IPS-15b (cell line): Measurements from ENCODE around the gene OR5H6.

Experiments
- H3K27me3 ChIP-seq: one replicate; pipeline ENCODE4 v1.6.1; 2013; ENCODE audit warnings: low read length; ENCODE audit not compliant: control insufficient read depth, insufficient read depth
- H3K36me3 ChIP-seq: one replicate; pipeline ENCODE4 v1.6.1; 2013; ENCODE audit warnings: low read length; ENCODE audit not compliant: control insufficient read depth, insufficient read depth
- H3K4me1 ChIP-seq: one replicate; pipeline ENCODE4 v1.6.1; 2013; ENCODE audit warnings: mild to moderate bottlenecking, low read length; ENCODE audit not compliant: control insufficient read depth, insufficient read depth
- H3K4me3 ChIP-seq: one replicate; pipeline ENCODE4 v1.5.1; 2013; ENCODE audit warnings: low read depth, low read length
- H3K9ac ChIP-seq: one replicate; pipeline ENCODE4 v1.6.1; 2013; ENCODE audit warnings: low read depth, mild to moderate bottlenecking, low read length
- H3K9me3 ChIP-seq: one replicate; pipeline ENCODE4 v1.6.1; 2013; ENCODE audit warnings: mild to moderate bottlenecking, low read length; ENCODE audit not compliant: control insufficient read depth, insufficient read depth

OR5H6 gene

DNA sequence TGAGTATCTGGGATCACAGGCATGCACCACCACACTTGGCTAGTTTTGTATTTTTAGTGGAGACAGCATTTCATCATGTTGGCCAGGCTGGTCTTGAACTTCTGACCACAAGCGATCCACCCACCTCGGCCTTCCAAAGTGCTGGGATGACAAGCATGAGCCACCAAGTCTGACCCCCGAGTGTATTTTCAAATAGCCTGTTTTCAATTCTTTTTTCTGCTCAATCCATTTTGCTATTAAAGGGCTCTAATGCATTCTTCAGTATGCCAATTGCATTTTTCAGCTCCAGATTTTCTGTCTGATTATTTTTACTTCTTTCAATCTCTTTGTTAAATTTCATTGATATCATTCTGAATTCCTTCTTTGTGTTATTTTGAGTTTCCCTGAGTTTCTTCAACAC lies 5.8 kb downstream of the OR5H6 start:
- Histone ChIP-seq H3K9me3 (no peaks in the 10 kb centered on the region), H3K4me3 (no peak overlapping the region), H3K36me3 (no peaks in the 10 kb centered on the region), H3K4me1 (no peaks in the 10 kb centered on the region), H3K27me3 (no peaks in the 10 kb centered on the region), H3K9ac (no peak overlapping the region)

DNA sequence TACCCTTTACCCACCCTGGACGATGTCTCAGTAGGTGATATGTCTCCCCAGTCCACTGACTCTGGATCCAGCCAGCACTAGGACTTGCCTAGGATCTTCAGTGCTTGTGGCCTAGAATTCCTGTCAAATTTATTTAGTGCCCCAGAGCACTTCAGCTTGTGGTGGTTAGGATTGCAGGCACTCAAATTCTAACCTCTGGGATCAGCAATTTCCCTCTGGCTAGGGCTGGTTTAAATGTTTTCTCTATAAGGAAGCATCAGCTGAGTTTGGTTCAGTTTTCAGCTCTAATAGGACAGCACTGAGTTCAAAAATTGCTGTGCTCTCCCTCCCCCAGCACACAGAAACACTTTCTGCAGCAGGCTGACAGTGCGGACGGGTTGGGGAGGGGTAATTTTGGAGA lies 8.1 kb downstream of the OR5H6 start:
- no peaks in the 10 kb centered on the region for H3K9me3 ChIP-seq
- H3K36me3 ChIP-seq: no peaks in the 10 kb centered on the region
- no peaks in the 10 kb centered on the region for H3K27me3 ChIP-seq
- H3K4me1 ChIP-seq: no peaks in the 10 kb centered on the region
- H3K9ac ChIP-seq: no peak overlapping the region
- H3K4me3 ChIP-seq: no peak overlapping the region

DNA sequence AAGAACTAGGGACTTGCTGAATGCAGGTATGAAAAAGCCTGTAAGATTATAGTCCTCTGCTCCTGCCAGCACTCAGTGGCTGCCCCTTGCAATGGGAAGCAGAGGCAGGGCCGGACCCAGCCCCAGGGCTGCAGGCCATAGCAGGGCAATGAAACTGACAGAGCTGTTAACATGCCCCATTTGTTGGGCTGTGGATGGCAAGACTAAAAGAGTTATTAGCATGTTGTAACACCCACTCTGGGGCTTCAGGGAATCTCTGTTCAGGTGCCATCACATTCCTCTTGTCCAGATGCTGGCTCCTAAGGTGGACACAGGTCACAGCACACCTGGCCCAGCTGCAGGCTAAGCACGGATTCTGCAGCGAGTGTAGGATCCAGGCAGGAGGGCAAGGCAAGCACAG lies 10.9 kb downstream of the OR5H6 start:
- Histone ChIP-seq H3K27me3 (no peaks in the 10 kb centered on the region), H3K9ac (no peak overlapping the region)

GRCh38 chr3:98282205-98282604 lies 18.2 kb downstream of the OR5H6 start, which contains the start of gene OR5H2:
TSS of gene OR5H2 (plus strand) at chr3:98282505. CDS start at chr3:98282903, 398 bp downstream.
- no peaks in the 10 kb centered on the region for H3K9me3 ChIP-seq
- no peak within 1 kb of the TSS for H3K4me3 ChIP-seq
- H3K4me1 ChIP-seq: no peaks in the 10 kb centered on the region
- no peaks in the 10 kb centered on the region for H3K27me3 ChIP-seq
- no peaks in the 10 kb centered on the region for H3K36me3 ChIP-seq
- H3K9ac ChIP-seq: no peak within 1 kb of the TSS

More for the DNA sequence above, 10.9 kb downstream of the OR5H6 start:
- no peaks in the 10 kb centered on the region for H3K36me3 ChIP-seq
- no peaks in the 10 kb centered on the region for H3K4me1 ChIP-seq
- no peak overlapping the region for H3K4me3 ChIP-seq
- H3K9me3 ChIP-seq: no peaks in the 10 kb centered on the region

GRCh38 chr3:98290916-98291315 lies 26.9 kb downstream of the OR5H6 start:
- H3K9ac ChIP-seq: no peak overlapping the region
- H3K27me3 ChIP-seq: no peaks in the 10 kb centered on the region
- no peaks in the 10 kb centered on the region for H3K36me3 ChIP-seq
- H3K4me3 ChIP-seq: no peak overlapping the region
- no peaks in the 10 kb centered on the region for H3K4me1 ChIP-seq
- no peaks in the 10 kb centered on the region for H3K9me3 ChIP-seq

GRCh38 chr3:98291332-98291957 lies 27.4 kb downstream of the OR5H6 start:
- Histone ChIP-seq H3K36me3 (no peaks in the 10 kb centered on the region), H3K4me1 (no peaks in the 10 kb centered on the region), H3K4me3 (no peak overlapping the region), H3K9me3 (no peaks in the 10 kb centered on the region), H3K27me3 (no peaks in the 10 kb centered on the region), H3K9ac (no peak overlapping the region)
